Psoas muscle (tissue), 8 donors: Measurements from ENCODE around the gene AGXT. TPM values are rescaled to one million over a fixed set of nuclear protein-coding genes. Genes with fewer than 3 reads are reported as not detected.

Source experiments
- ATAC-seq, 4 donors: fragments of 200-7000 bp; cut with Tn5 transposase; one replicate each; pipeline ENCODE4 v1.9.1; 2020; ENCODE audit warnings: moderate library complexity in 3 of 4, mild to moderate bottlenecking in 2 of 4
- DNase-seq, 2 donors: peaks; one replicate each; pipeline ENCODE4 v3.0.0-alpha.2; 2020
- H3K27ac ChIP-seq: fragments of 200-600 bp; one replicate; pipeline ENCODE4 v1.8.0; 2022
- H3K27me3 ChIP-seq, 3 donors: fragments of 200-600 bp in 1 of 3; one replicate each; pipeline versions ENCODE4 v1.6.1 to v1.8.0; 2013 to 2022; ENCODE audit warnings: low read length in 2 of 3, mild to moderate bottlenecking in 2 of 3, moderate library complexity in 1 of 3; ENCODE audit not compliant: insufficient read depth in 3 of 3
- H3K36me3 ChIP-seq, 2 donors: fragments of 200-600 bp in 1 of 2; one replicate each; pipeline versions ENCODE4 v1.6.1 to v1.8.0; 2013 to 2022; ENCODE audit warnings: low read depth in 1 of 2, mild to moderate bottlenecking in 1 of 2, moderate library complexity in 1 of 2; ENCODE audit not compliant: insufficient read depth in 1 of 2
- H3K4me1 ChIP-seq: fragments of 200-600 bp; one replicate; pipeline ENCODE4 v1.8.0; 2022
- H3K4me3 ChIP-seq: fragments of 200-600 bp; one replicate; pipeline ENCODE4 v1.8.0; 2022; ENCODE audit warnings: mild to moderate bottlenecking
- H3K9me3 ChIP-seq: fragments of 200-600 bp; one replicate; pipeline ENCODE4 v1.8.0; 2022
- CTCF ChIP-seq: fragments of 200-600 bp; IDR thresholded peaks from one replicate; pipeline ENCODE4 v1.8.0; 2022; ENCODE audit warnings: antibody characterized with exemption
- WGBS, 3 donors: extraction: QIAGEN DNeasy Blood & Tissue Kit; methylation state at CpG; one replicate each; pipeline versions ENCODE4 v1.1.6 to v1.1.7; 2013; 5-methylcytosine and 5-hydroxymethylcytosine counted together
- intact Hi-C, 2 donors: fragments of 100-400 bp; cut with DNase I; formaldehyde crosslinking; loops; one replicate each; pipeline versions ENCODE4 v1.11.0 to v1.14.2; 2022
- polyA plus RNA-seq, 3 donors: library from polyadenylated mRNA; stranded (reverse); fragments of 200-250 nt; gene quantifications; one replicate each; pipeline ENCODE4 v1.2.3, GENCODE V29; 2013
- total RNA-seq, 4 donors: library from RNA; stranded (reverse); fragmentation: NEBNext Ultra II Directional in 2 of 4; extraction: Animal tissue kit (Norgen Biotek cat#: 25700) in 2 of 4; gene quantifications; one replicate each; pipeline versions ENCODE4 v1.2.1 to v1.2.4, GENCODE V29; 2021 to 2023
- donor health status: healthy with polysubstance abuse.
- donor health status: DM: no; HTN: no; CAD: no; lungs with moderate emphysema.
- donor health status: Bipolar disorder and iron deficiency.
- donor health status: healthy.
- donor health status: DM: yes; HTN: yes; CAD: no.
- donor health status: DM: no; HTN: no; CAD: no.
- donor health status: DM: no; HTN: no; CAD: no.
- donor health status: DM: yes; HTN: yes; CAD: no.

AGXT gene
- total and polyA plus RNA-seq, 7 donors, result 0.11 to 1.3 (median 0.30) TPM; not detected in 4

GRCh38 chr2:240872317-240873097, 3.9 kb downstream of the AGXT start:
- TF ChIP-seq CTCF, result no peak
- Histone ChIP-seq H3K4me1 (no peaks in the 10 kb centered on the region), H3K9me3 (no peaks in the 10 kb centered on the region), H3K27me3 (no peaks in the 10 kb centered on the region), H3K36me3 (no peaks in the 10 kb centered on the region), H3K4me3 (no peak overlapping the region), H3K27ac (no peak overlapping the region)
- no peak for ATAC-seq
- 70 to 87% (median 76%) methylated on average over 17 of the region's 17 CpGs for WGBS, 3 donors
- intact Hi-C loops, result no loop called here
- DNase-seq, result no peak

GRCh38 chr2:240873098-240873788, 4.6 kb downstream of the AGXT start:
- Histone ChIP-seq H3K27me3 (no peaks in the 10 kb centered on the region), H3K9me3 (no peaks in the 10 kb centered on the region), H3K4me1 (no peaks in the 10 kb centered on the region), H3K4me3 (no peak overlapping the region), H3K27ac (no peak overlapping the region), H3K36me3 (no peaks in the 10 kb centered on the region)
- intact Hi-C loops, result no loop called here
- DNase-seq (no peak), ATAC-seq (no peak)
- 86 to 93% (median 90%) methylated on average over 21 of the region's 21 CpGs for WGBS, 3 donors
- no peak for TF ChIP-seq CTCF

GRCh38 chr2:240873805-240874714, 5.4 kb downstream of the AGXT start:
- ATAC-seq (no peak), DNase-seq (no peak)
- TF ChIP-seq CTCF, result no peak
- Histone ChIP-seq H3K4me3 (no peak overlapping the region), H3K4me1 (no peaks in the 10 kb centered on the region), H3K27me3 (no peaks in the 10 kb centered on the region), H3K9me3 (no peaks in the 10 kb centered on the region), H3K36me3 (no peaks in the 10 kb centered on the region), H3K27ac (no peak overlapping the region)
- intact Hi-C loops, result no loop called here
- 70 to 77% (median 72%) methylated on average over 33 of the region's 33 CpGs for WGBS, 3 donors

- H3K4me3 ChIP-seq, result no peak overlapping the region
- no peaks in the 10 kb centered on the region for H3K4me1 ChIP-seq
- 73 to 81% (median 73%) methylated on average over 11 to 12 of the region's 12 CpGs for WGBS, 3 donors
- H3K36me3 ChIP-seq, result no peaks in the 10 kb centered on the region
- TF ChIP-seq CTCF, result no peak
- no peaks in the 10 kb centered on the region for H3K9me3 ChIP-seq
- intact Hi-C loops, result no loop called here
- H3K27ac ChIP-seq, result no peak overlapping the region
- DNase-seq, result no peak
- no peak for ATAC-seq
- no peaks in the 10 kb centered on the region for H3K27me3 ChIP-seq
Observed at GRCh38 chr2:240874715-240875227, 6.1 kb downstream of the AGXT start.
